Dermis blood vessel endothelial cell (primary cell): ENCODE measurements around the gene FBLIM1. TPM values are rescaled to one million over a fixed set of nuclear protein-coding genes. Genes with fewer than 3 reads are reported as not detected.

Experiments
- DNase-seq: peaks from one replicate; pipeline ENCODE4 v3.0.0; 2010
- total RNA-seq: library from RNA; depleted of rRNA; stranded (reverse); fragments of >200 nt; gene quantifications from 2 replicates; pipeline ENCODE4 v1.2.3, GENCODE V29; 2014

The FBLIM1 gene
- total RNA-seq, 1 donor from 2014 or later = 195 TPM

GRCh38 chr1:15748690-15749398 lies 9.8 kb upstream of the FBLIM1 start:
- DNase-seq = no peak

- peak; percentile 88 for DNase-seq
Observed at GRCh38 chr1:15749399-15750291, 8.9 kb upstream of the FBLIM1 start.

- no peak for DNase-seq
Observed at GRCh38 chr1:15750924-15751323, 7.7 kb upstream of the FBLIM1 start.

GRCh38 chr1:15751717-15752116 lies 6.9 kb upstream of the FBLIM1 start:
- no peak for DNase-seq

- no peak for DNase-seq
Observed at GRCh38 chr1:15753776-15754175, 4.8 kb upstream of the FBLIM1 start.

DNA sequence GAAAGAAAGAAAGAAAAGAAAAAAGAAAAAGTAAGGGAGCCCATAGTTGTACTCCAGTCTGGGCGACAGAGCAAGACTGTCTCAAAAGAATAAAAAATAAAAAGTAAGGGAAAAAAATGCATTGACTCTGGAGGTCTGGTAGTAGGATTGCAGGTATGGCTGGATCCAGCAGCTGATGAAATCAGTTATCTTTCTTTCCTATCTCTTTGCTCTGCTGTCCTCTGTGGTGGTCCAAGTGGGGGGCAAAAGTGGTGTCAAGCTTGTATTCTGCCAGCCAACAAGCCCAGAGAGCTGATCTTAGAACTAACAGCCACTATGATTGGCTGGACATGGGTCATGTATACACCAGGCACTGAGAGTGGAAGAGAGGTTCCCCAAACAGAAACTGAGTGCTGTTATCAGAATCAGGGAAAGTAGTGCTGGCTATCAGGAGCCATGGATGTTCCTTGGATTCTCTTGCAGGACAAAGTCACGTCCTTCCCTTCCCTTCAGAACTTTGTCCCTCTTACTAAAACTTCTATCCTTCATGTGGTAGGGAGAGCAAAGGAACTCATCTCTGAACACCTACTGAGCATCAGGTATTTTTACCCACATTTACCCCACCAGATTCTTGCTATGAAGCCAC lies 3.5 kb upstream of the FBLIM1 start:
- no peak for DNase-seq

- DNase-seq = no peak
Observed at GRCh38 chr1:15755646-15756040, 3.0 kb upstream of the FBLIM1 start.

DNA sequence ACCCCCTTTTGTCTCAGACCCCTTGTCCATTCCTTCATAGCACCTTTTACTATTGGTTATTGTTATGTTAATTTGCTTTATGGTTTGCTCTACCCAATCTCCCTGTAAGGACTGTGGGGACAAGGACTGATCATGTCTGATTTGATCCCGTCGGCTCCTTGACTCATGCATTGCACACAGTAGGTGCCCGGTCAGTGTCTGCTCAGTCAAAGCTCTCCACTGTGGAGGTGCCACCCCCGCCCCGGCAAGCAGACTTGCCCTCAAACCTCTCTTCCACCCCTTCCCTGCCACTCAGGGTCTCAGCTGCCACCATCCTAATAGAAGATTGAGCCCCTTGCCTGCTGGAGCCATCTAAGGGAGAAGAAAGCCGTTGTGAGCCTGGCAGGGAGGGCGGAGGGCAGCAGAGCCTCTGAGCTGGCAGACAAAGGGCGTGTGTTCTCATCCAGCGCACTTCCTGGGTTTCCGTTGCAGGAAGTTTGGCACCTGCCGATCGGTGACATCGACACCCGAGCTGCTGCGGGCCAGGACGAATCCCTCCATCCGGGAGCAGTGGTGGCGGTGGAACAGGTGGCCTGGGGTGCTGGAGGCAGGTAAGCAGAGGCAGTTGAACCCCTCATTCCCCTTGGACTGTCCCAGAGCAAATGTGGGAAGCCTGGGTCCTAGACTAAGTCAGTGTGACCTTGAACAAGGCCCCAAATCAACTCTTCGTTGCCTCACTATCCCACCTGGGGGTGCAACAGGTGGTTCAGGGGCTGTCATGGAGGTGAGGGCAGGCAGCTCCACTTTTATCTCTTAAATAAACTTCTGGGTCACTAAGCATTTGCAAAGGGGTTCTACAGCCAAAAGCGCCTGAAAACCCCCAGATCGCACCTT lies 2.2 kb upstream of the FBLIM1 start:
- peak; percentile 66 for DNase-seq

DNA sequence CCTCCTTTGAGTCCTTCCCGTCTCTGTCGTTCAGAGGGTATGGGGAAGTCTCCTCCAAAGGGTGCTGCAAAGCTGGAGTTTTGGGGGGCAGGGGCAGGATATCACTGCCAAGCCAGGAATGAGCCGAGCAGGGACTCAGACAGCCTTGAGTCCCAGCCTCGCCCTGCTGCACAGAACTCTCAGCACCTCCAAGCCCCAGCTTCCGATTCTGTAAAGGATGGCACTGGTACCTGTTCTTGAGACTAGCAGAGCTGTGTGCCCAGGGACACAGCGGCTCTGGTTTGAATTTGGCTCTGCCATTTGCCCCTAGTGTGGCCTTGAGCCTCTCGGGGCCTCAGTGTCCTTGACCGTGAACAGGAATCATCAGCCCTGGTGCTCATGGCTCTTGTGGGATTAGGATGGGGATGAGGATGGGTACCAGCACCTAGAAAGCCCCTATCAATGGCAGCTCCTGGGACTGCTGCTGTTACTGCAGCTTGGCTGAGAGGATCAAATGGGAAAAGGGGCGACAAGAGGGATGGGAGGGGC lies 1.5 kb upstream of the FBLIM1 start:
- DNase-seq = no peak

- peak; percentile 46 for DNase-seq
Observed at GRCh38 chr1:15757575-15758342, 836 bp upstream of the FBLIM1 start.

DNA sequence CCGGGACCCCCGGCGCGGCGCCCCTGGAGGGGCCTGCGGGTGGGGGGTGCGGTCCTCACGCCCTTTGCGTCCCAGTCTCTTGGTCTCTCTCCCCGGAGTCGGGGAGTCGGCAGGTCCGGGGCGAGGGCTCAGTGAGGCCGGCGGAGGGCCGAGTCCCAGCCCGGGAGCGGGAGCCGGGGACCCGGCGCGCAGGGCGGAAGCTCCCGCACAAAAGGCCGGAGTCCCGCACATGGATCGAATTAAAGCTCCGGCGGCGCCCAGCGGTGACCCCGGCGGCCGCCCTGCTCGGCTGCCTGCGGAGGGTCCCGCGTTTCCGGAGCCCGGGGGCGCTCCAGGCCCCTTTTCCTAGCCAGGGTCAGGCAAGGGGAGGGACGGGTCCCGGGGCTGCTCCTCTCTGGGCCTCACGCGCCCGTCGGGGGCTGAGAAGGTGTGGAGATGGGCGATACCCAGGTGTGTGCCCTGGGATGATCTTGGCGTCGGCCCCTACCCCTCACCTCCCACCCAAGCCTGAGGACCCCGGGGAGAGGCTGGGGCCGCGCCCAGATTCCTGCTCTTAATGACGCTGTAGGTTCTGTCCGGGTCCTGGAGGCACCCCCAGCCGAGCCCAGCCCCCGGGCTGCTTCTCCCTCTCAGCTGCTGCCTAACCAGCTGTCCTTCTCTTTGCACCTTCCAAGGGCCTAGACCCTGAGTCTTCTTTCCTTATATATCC lies 512 bp downstream of the FBLIM1 start:
- no peak for DNase-seq

- peak; percentile 58 for DNase-seq
Observed at GRCh38 chr1:15760520-15761211, 2.1 kb downstream of the FBLIM1 start.

GRCh38 chr1:15761366-15762128 lies 3.0 kb downstream of the FBLIM1 start:
- no peak for DNase-seq

DNA sequence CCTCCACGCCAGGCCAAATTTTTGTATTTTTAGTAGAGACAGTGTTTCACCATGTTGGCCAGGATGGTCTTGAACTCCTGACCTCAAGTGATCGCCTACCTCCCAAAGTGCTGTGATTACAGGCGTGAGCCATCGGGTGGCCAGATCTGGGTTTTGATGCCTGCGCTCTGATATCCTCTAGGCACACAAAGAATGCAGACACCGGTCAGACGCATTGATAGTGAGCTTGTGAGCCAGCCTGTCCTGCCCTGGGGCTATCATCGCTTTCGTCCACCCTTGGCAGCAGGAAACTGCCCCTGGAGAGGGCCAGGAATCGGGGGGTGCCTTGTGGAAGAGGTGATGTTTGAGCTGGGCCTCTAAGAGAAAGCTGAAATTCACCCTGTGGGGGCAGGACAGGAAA lies 4.0 kb downstream of the FBLIM1 start:
- no peak for DNase-seq

DNA sequence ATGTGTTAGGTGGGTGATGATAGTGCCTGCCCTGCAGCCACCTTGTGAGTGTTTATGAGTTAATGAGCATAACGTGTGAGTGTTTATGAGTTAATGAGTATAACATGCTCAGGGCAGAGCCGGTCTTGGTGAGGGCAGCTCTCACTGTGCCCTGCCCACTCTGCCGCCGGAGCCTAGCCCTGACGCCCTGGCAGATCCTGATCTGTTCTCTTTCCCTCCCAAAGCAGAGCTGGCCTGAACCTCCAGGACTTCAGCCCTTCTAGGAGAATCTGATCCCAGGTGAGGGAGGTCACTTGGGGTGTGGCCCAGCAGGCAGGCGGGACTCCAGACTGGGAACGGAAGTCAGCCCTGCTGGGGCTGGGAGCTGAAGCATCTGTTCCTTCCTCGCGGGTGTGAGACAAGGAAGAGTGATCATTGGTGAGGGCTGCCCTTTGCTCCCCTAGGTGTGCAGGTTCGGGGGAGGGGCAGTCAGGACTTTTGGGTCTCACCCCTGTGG lies 5.7 kb downstream of the FBLIM1 start:
- no peak for DNase-seq

DNA sequence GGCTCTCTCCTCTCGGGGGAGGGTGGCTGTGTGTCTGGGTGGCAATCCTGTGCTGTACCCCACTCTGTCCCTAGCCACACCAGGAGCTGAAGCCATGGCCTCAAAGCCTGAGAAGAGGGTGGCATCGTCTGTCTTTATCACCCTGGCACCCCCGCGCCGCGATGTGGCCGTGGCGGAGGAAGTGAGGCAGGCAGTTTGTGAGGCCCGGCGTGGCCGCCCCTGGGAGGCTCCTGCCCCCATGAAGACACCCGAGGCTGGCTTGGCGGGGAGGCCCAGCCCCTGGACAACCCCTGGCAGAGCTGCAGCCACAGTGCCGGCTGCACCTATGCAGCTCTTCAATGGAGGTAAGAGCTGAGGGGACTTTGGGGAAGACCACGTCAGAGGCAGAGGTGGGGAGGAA lies 6.3 kb downstream of the FBLIM1 start:
- no peak for DNase-seq

DNA sequence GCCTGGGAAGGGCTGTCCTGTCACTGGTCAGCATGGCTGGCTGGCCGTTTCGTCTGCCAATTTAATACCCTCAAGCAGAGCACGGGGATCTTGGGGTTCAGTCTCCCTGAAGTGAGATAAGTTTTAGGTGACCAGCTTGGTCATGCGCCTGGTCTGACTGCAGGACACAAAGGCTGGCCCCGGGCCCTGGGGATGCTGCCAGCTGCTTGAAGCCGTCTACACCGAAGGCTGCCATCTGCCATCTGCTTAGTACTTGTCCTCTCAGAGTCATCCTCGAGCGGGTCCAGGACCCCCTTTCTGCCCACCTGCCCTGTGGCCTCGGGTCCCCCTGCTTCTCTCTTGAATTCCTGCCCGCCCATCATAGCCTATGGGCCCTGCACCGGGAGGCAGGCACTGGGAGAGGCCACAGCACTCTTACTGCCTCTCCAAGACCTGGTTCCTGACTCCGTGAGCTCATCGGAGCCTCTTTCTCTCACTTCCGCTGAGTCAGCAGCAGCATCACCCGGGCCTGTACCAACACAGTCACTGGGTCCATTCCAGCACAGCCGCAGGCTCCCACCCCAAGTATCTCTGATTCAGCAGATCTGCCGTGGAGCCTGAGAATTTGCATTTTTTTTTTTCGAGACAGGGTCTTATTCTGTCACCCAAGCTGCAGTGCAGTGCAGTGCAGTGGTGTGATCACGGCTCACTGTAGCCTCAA lies 7.0 kb downstream of the FBLIM1 start:
- DNase-seq = peak; percentile 66

- DNase-seq = no peak
Observed at GRCh38 chr1:15767941-15768340, 9.3 kb downstream of the FBLIM1 start.

GRCh38 chr1:15768388-15768787 lies 9.8 kb downstream of the FBLIM1 start:
- no peak for DNase-seq
